ENCODE data around the gene CLTCL1. TPM values are rescaled to one million over a fixed set of nuclear protein-coding genes. Genes with fewer than 3 reads are reported as not detected.

CLTCL1 gene
- total RNA-seq, 1 experiment from 2014 or later, result 7.1 TPM

DNA sequence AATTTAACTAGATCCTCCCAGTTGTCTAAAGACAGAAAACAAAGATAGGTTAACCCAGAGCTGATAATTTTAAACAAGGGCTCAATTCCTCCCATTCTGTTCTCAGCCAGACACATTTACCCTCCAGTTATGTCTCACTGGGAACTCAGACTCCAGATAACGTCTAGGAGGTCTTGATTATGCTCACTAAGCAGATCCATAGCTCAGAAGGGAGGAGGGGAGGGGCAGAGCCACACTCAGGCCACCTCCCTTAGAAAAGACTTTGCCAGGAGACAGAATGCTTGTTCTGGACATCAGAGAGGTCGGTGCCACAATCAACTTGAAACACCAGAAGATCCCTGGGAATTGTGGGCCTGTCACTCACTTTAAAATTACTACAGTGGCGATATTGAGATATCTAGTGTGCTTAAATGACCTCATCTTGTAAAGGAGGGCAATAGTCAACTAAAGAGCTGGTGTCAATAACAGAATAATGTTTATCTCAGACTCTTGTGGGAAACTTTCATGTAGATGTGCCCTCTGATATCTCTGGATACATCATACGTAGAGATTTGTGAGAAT is 83.2 kb downstream of the CLTCL1 start:
- H3K4me2 ChIP-seq (ENCODE audit: low read length), result no peak overlapping the region
- H3K9ac ChIP-seq (ENCODE audit: low read length), result no peak overlapping the region

More for the DNA sequence above, 83.2 kb downstream of the CLTCL1 start:
- intact Hi-C loops (cut with micrococcal nuclease), result no loop called here
- no peak overlapping the region for H3K27ac ChIP-seq (ENCODE audit: low read depth, low read length)
- CTCF ChIA-PET, result no interaction called here
- H3K27me3 ChIP-seq (ENCODE audit: insufficient read depth, low read length), result no peaks in the 10 kb centered on the region
- DNase-seq (ENCODE audit: low read depth, low spot score) (no peak), ATAC-seq (no peak)
- H3K36me3 ChIP-seq (ENCODE audit: control insufficient read depth in 1 of 2, insufficient read depth in 2 of 2, low read length in 2 of 2), result no peaks in the 10 kb centered on the region; a peak in 1 of 4 replicates
- H3K9me3 ChIP-seq (ENCODE audit: control insufficient read depth in 1 of 2, insufficient read depth in 1 of 2, low read depth in 1 of 2, low read length in 2 of 2), result no peaks in the 10 kb centered on the region
- BruUV-seq (replicated peaks), result no TSS peak
- RAD21 ChIA-PET (ENCODE audit: low non-redundant PET in 1 of 2, low total read pairs in 2 of 2, uncharacterized antibody in 2 of 2, unreplicated experiment in 2 of 2), result no interaction called here
- H3K4me1 ChIP-seq (ENCODE audit: control insufficient read depth in 1 of 2, insufficient read depth in 2 of 2, low read length in 2 of 2), result no peaks in the 10 kb centered on the region
- TF ChIP-seq SP1 (IDR thresholded peaks at IDR 0.05; ENCODE audit: low read depth) (no peak), POLR2AphosphoS5 (IDR thresholded peaks at IDR 0.05; ENCODE audit: low read depth, low read length) (no peak), CEBPB (IDR thresholded peaks at IDR 0.05; ENCODE audit: low read depth) (no peak), RAD21 (IDR thresholded peaks at IDR 0.05; ENCODE audit: low read depth) (no peak), ZNF274 (IDR thresholded peaks at IDR 0.05; ENCODE audit: low read depth, low read length) (no peak), SIN3A (IDR thresholded peaks at IDR 0.05; ENCODE audit: low read depth) (no peak), JUND (IDR thresholded peaks at IDR 0.05) (no peak), SRF (IDR thresholded peaks at IDR 0.05; ENCODE audit: low read depth) (no peak), POLR2A (IDR thresholded peaks at IDR 0.05; ENCODE audit: borderline replicate concordance, extremely low read depth, insufficient read depth, insufficient read length) (no peak), EZH2phosphoT487 (IDR thresholded peaks at IDR 0.05; ENCODE audit: borderline replicate concordance) (no peak), EGR1 (IDR thresholded peaks at IDR 0.05; ENCODE audit: low read depth) (no peak), ELF1 (IDR thresholded peaks at IDR 0.05; ENCODE audit: borderline replicate concordance, low read depth) (no peak), ZFX (IDR thresholded peaks at IDR 0.05) (no peak), EZH2 (IDR thresholded peaks at IDR 0.05) (no peak), YY1 (IDR thresholded peaks at IDR 0.05; ENCODE audit: extremely low read depth, insufficient replicate concordance, low read depth, low read length) (no peak), FOSL1 (IDR thresholded peaks at IDR 0.05; ENCODE audit: low read depth) (no peak)
- TF ChIP-seq, protein P1, sequence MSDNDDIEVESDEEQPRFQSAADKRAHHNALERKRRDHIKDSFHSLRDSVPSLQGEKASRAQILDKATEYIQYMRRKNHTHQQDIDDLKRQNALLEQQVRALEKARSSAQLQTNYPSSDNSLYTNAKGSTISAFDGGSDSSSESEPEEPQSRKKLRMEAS (IDR thresholded peaks at IDR 0.05), result no peak
- TF ChIP-seq, protein P2, sequence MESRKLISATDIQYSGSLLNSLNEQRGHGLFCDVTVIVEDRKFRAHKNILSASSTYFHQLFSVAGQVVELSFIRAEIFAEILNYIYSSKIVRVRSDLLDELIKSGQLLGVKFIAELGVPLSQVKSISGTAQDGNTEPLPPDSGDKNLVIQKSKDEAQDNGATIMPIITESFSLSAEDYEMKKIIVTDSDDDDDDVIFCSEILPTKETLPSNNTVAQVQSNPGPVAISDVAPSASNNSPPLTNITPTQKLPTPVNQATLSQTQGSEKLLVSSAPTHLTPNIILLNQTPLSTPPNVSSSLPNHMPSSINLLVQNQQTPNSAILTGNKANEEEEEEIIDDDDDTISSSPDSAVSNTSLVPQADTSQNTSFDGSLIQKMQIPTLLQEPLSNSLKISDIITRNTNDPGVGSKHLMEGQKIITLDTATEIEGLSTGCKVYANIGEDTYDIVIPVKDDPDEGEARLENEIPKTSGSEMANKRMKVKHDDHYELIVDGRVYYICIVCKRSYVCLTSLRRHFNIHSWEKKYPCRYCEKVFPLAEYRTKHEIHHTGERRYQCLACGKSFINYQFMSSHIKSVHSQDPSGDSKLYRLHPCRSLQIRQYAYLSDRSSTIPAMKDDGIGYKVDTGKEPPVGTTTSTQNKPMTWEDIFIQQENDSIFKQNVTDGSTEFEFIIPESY (IDR thresholded peaks at IDR 0.05; ENCODE audit: extremely low read depth, insufficient replicate concordance, low read length), result no peak
- TF ChIP-seq, protein P3, sequence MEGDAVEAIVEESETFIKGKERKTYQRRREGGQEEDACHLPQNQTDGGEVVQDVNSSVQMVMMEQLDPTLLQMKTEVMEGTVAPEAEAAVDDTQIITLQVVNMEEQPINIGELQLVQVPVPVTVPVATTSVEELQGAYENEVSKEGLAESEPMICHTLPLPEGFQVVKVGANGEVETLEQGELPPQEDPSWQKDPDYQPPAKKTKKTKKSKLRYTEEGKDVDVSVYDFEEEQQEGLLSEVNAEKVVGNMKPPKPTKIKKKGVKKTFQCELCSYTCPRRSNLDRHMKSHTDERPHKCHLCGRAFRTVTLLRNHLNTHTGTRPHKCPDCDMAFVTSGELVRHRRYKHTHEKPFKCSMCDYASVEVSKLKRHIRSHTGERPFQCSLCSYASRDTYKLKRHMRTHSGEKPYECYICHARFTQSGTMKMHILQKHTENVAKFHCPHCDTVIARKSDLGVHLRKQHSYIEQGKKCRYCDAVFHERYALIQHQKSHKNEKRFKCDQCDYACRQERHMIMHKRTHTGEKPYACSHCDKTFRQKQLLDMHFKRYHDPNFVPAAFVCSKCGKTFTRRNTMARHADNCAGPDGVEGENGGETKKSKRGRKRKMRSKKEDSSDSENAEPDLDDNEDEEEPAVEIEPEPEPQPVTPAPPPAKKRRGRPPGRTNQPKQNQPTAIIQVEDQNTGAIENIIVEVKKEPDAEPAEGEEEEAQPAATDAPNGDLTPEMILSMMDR (IDR thresholded peaks at IDR 0.05 in 2 of 3, conservative IDR thresholded peaks at IDR 0.05 in 1 of 3; ENCODE audit: borderline replicate concordance in 1 of 3, insufficient read depth in 1 of 3, low read depth in 2 of 3, low read length in 2 of 3), result no peak
- H3K4me3 ChIP-seq (replicated peaks in 1 of 2; ENCODE audit: low read depth in 1 of 2, low read length in 2 of 2), result no peak overlapping the region
- H3K9me2 ChIP-seq (ENCODE audit: insufficient read depth), result no peaks in the 10 kb centered on the region
- H2AFZ ChIP-seq (ENCODE audit: low read depth, low read length, poor library complexity, severe bottlenecking), result no peak overlapping the region
- H4K20me1 ChIP-seq (ENCODE audit: insufficient read depth), result no peaks in the 10 kb centered on the region
- POLR2A ChIA-PET, result no interaction called here
- no peaks in the 10 kb centered on the region for H3K79me2 ChIP-seq (ENCODE audit: insufficient read depth, low read length)
